ENCODE results near the gene ALG12.

ALG12 gene

DNA sequence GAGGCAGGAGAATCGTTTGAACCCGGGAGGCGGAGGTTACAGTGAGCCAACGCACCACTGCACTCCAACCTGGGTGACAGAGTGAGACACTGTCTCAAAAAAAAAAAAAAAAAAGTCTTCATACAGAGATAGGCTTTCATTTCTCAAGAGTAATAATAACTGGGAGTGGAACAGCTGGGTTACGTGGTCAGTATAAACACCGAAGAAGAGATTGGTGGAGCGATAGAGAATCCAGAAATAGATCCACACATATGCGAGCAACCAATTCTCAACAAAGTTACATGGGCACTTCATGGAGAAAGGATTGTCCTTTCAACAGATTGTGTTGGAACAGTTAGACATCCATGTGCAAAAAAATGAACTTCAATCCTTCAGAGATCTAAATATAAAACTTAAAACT lies 40.0 kb downstream of the ALG12 start:
- no peak overlapping the region for H3K9ac ChIP-seq (ENCODE audit: low read length)
- no peak overlapping the region for H3K4me3 ChIP-seq (ENCODE audit: low read length)
- no peak overlapping the region for H3K4me2 ChIP-seq (ENCODE audit: low read length)
- peaks cover 66% of the 10 kb centered on the region for H3K79me2 ChIP-seq (ENCODE audit: low read length)
- no peaks in the 10 kb centered on the region for H3K27me3 ChIP-seq (ENCODE audit: low read depth, low read length)
- H2AFZ ChIP-seq (ENCODE audit: low read depth, low read length): no peak overlapping the region
- TF ChIP-seq EZH2phosphoT487 (IDR thresholded peaks at IDR 0.05; ENCODE audit: low read depth) (no peak), CTCF (IDR thresholded peaks at IDR 0.05; ENCODE audit: low read depth, low read length) (no peak)
- H3K9me3 ChIP-seq (ENCODE audit: insufficient read depth, low read length): no peaks in the 10 kb centered on the region
- no peak overlapping the region for H3K27ac ChIP-seq (ENCODE audit: low read length)
- peaks cover 22% of the 10 kb centered on the region for H3K4me1 ChIP-seq (ENCODE audit: low read length)
- H3K36me3 ChIP-seq (replicated peaks; ENCODE audit: low read depth, low read length): peaks cover 8% of the 10 kb centered on the region
- H4K20me1 ChIP-seq (ENCODE audit: insufficient read depth, low read length): peaks cover 23% of the 10 kb centered on the region

DNA sequence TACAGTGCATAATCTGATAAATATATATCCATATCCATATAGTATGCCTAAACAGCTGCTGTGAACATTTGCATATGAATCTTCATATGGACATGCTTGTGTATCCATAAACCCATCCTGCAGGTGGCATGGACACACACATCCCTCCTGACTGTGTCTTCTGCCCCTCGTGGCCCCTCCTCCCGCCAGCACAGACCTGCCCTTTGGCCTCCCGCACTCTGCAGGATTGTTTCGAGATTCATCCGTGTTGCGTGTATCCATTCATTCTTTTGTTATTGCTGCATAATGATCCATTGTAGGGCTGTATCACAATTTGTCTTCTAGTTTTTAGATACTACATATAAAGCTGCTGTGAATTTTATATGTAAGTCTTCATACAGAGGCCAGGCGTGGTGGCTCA lies 40.6 kb downstream of the ALG12 start:
- H4K20me1 ChIP-seq (ENCODE audit: insufficient read depth, low read length): peaks cover 20% of the 10 kb centered on the region
- H3K4me1 ChIP-seq (ENCODE audit: low read length): peaks cover 22% of the 10 kb centered on the region
- H3K4me3 ChIP-seq (ENCODE audit: low read length): no peak overlapping the region
- no peak for TF ChIP-seq CTCF (IDR thresholded peaks at IDR 0.05; ENCODE audit: low read depth, low read length)
- TF ChIP-seq EZH2phosphoT487 (IDR thresholded peaks at IDR 0.05; ENCODE audit: low read depth): no peak
- H3K9ac ChIP-seq (ENCODE audit: low read length): no peak overlapping the region
- H2AFZ ChIP-seq (ENCODE audit: low read depth, low read length): no peak overlapping the region
- peaks cover 68% of the 10 kb centered on the region for H3K79me2 ChIP-seq (ENCODE audit: low read length)
- no peaks in the 10 kb centered on the region for H3K27me3 ChIP-seq (ENCODE audit: low read depth, low read length)
- no peak overlapping the region for H3K27ac ChIP-seq (ENCODE audit: low read length)
- H3K9me3 ChIP-seq (ENCODE audit: insufficient read depth, low read length): no peaks in the 10 kb centered on the region
- peaks cover 8% of the 10 kb centered on the region for H3K36me3 ChIP-seq (replicated peaks; ENCODE audit: low read depth, low read length)
- no peak overlapping the region for H3K4me2 ChIP-seq (ENCODE audit: low read length)

GRCh38 chr22:49873228-49873940 lies 44.9 kb downstream of the ALG12 start:
- Histone ChIP-seq H3K9me3 (ENCODE audit: insufficient read depth, low read length) (no peaks in the 10 kb centered on the region), H3K27me3 (ENCODE audit: low read depth, low read length) (no peaks in the 10 kb centered on the region)

DNA sequence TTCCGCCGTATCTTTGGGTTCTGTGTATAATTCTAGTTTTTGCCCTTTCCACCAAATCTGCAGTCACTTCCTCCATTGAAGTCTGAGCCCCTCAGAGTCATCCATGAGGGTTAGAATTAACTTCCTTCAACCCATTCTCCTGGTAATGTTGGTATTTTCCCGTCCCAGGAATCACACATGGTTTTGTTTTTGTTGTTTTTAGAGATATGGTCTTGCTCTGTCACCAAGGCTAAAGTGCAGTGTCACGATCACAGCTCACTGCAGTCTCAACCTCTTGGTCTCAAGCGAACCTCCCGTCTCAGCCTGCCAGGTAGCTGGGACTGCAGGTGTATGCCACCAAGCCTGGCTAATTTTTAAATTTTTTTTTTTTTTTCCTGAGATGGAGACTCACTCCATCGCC lies 45.9 kb downstream of the ALG12 start:
- peaks cover 82% of the 10 kb centered on the region for H3K79me2 ChIP-seq (ENCODE audit: low read length)
- H3K9me3 ChIP-seq (ENCODE audit: insufficient read depth, low read length): no peaks in the 10 kb centered on the region
- H4K20me1 ChIP-seq (ENCODE audit: insufficient read depth, low read length): peaks cover 8% of the 10 kb centered on the region
- no peak overlapping the region for H3K4me2 ChIP-seq (ENCODE audit: low read length)
- no peak for TF ChIP-seq CTCF (IDR thresholded peaks at IDR 0.05; ENCODE audit: low read depth, low read length)
- no peak for TF ChIP-seq EZH2phosphoT487 (IDR thresholded peaks at IDR 0.05; ENCODE audit: low read depth)
- H3K36me3 ChIP-seq (replicated peaks; ENCODE audit: low read depth, low read length): peaks cover 25% of the 10 kb centered on the region
- no peak overlapping the region for H3K9ac ChIP-seq (ENCODE audit: low read length)
- no peak overlapping the region for H3K4me3 ChIP-seq (ENCODE audit: low read length)
- H2AFZ ChIP-seq (ENCODE audit: low read depth, low read length): no peak overlapping the region
- no peaks in the 10 kb centered on the region for H3K27me3 ChIP-seq (ENCODE audit: low read depth, low read length)
- no peak overlapping the region for H3K27ac ChIP-seq (ENCODE audit: low read length)
- no peaks in the 10 kb centered on the region for H3K4me1 ChIP-seq (ENCODE audit: low read length)

More at GRCh38 chr22:49873228-49873940, 44.9 kb downstream of the ALG12 start:
- Histone ChIP-seq H2AFZ (ENCODE audit: low read depth, low read length) (no peak overlapping the region), H3K27ac (ENCODE audit: low read length) (no peak overlapping the region), H3K9ac (ENCODE audit: low read length) (no peak overlapping the region), H3K4me2 (ENCODE audit: low read length) (no peak overlapping the region), H3K4me3 (ENCODE audit: low read length) (no peak overlapping the region), H4K20me1 (ENCODE audit: insufficient read depth, low read length) (peaks cover 8% of the 10 kb centered on the region), H3K79me2 (ENCODE audit: low read length) (peaks cover 75% of the 10 kb centered on the region), H3K4me1 (ENCODE audit: low read length) (no peaks in the 10 kb centered on the region), H3K36me3 (replicated peaks; ENCODE audit: low read depth, low read length) (peaks cover 20% of the 10 kb centered on the region)
- TF ChIP-seq EZH2phosphoT487 (IDR thresholded peaks at IDR 0.05; ENCODE audit: low read depth) (no peak), CTCF (IDR thresholded peaks at IDR 0.05; ENCODE audit: low read depth, low read length) (no peak)
